GM21423 (cell line): ENCODE data around the gene IFITM1.
"Not testable (repeated sequence)": the region's sequence is repeated elsewhere in the genome, so short reads cannot be mapped to it uniquely, and the experiment has no call there.

ENCODE experiments used
- ATAC-seq: cut with Tn5 transposase; IDR thresholded peaks from one replicate; pipeline ENCODE4 v1.9.1; 2021; ENCODE audit warnings: mild to moderate bottlenecking, moderate library complexity; ENCODE audit not compliant: unreplicated experiment

IFITM1 gene

GRCh38 chr11:340539-341512 lies 27.0 kb downstream of the IFITM1 start:
- ATAC-seq: no peak

- no peak for ATAC-seq
Observed at GRCh38 chr11:342328-342727, 28.5 kb downstream of the IFITM1 start.

- no peak for ATAC-seq
Observed at GRCh38 chr11:344836-345578, 31.2 kb downstream of the IFITM1 start.

GRCh38 chr11:346529-346928 lies 32.7 kb downstream of the IFITM1 start:
- no peak for ATAC-seq

GRCh38 chr11:349270-349954 lies 35.6 kb downstream of the IFITM1 start:
- not testable (repeated sequence) for ATAC-seq

- not testable (repeated sequence) for ATAC-seq
Observed at GRCh38 chr11:350033-350722, 36.3 kb downstream of the IFITM1 start.

- peak; percentile 38 for ATAC-seq
Observed at GRCh38 chr11:350723-351255, 36.9 kb downstream of the IFITM1 start.

- no peak for ATAC-seq
Observed at GRCh38 chr11:351411-351810, 37.6 kb downstream of the IFITM1 start.

- no peak for ATAC-seq
Observed at GRCh38 chr11:352456-353031, 38.7 kb downstream of the IFITM1 start.

- no peak for ATAC-seq
Observed at GRCh38 chr11:353179-353873, 39.5 kb downstream of the IFITM1 start.

- peak; percentile 74 for ATAC-seq
Observed at GRCh38 chr11:355581-356458, 42.0 kb downstream of the IFITM1 start.

- ATAC-seq: no peak
Observed at GRCh38 chr11:356610-357009, 42.8 kb downstream of the IFITM1 start.

- ATAC-seq: no peak
Observed at GRCh38 chr11:357582-357981, 43.7 kb downstream of the IFITM1 start.

- no peak for ATAC-seq
Observed at GRCh38 chr11:358129-358800, 44.4 kb downstream of the IFITM1 start.

GRCh38 chr11:359181-359714 lies 45.4 kb downstream of the IFITM1 start:
- ATAC-seq: no peak

GRCh38 chr11:360326-361280 lies 46.8 kb downstream of the IFITM1 start:
- ATAC-seq: no peak
